Central memory CD8-positive, alpha-beta T cell (primary cell): Measurements from ENCODE around the gene CCDC6.

Experiments
- ATAC-seq: fragments of 150-1000 bp; cut with Tn5 transposase; replicated peaks from 2 replicates; pipeline ENCODE4 v1.10.0; 2022; ENCODE audit warnings: mild to moderate bottlenecking, moderate FRiP score, moderate number of reproducible peaks; ENCODE audit not compliant: poor library complexity, severe bottlenecking; ENCODE audit errors: extremely low read depth
- DNase-seq, 2 donors: peaks; one replicate each; pipeline ENCODE4 v3.0.0; 2021; ENCODE audit warnings: low spot score in 2 of 2
- H3K27ac Mint-ChIP-seq: one replicate; pipeline ENCODE4 v1.8.0; 2022; ENCODE audit warnings: low read depth, mild to moderate bottlenecking, moderate library complexity, mixed read lengths
- H3K27me3 Mint-ChIP-seq: one replicate; pipeline ENCODE4 v1.8.0; 2022; ENCODE audit warnings: mixed read lengths
- H3K36me3 Mint-ChIP-seq: one replicate; pipeline ENCODE4 v1.8.0; 2022; ENCODE audit warnings: mild to moderate bottlenecking, moderate library complexity, mixed read lengths; ENCODE audit not compliant: insufficient read depth
- H3K4me1 Mint-ChIP-seq: one replicate; pipeline ENCODE4 v1.8.0; 2022; ENCODE audit warnings: mixed read lengths
- H3K4me3 Mint-ChIP-seq: one replicate; pipeline ENCODE4 v1.8.0; 2022; ENCODE audit warnings: mild to moderate bottlenecking, moderate library complexity, mixed read lengths
- H3K9me3 Mint-ChIP-seq: one replicate; pipeline ENCODE4 v1.8.0; 2022; ENCODE audit warnings: mixed read lengths

The CCDC6 gene

DNA sequence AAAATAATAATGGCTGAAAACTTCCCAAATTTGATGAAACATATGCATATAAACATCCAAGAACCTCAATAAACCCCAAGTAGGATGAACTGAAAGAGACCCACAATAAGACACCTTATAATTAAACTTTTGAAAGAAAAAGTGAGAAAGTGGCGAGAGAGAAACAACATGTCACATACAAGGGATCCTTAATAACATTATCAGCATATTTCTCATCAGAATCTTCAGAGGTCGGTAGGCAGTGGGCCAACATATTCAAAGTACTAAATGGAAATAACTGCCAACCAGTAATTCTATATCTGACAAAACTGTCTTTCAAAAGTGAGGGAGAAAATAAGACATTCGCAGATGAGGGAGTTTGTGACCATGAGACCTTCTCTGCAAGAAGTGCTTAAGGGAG, 16.6 kb upstream of the CCDC6 start:
- DNase-seq (no peak), ATAC-seq (no peak)
- H3K9me3 Mint-ChIP-seq: peaks cover 21% of the 10 kb centered on the region
- H3K36me3 Mint-ChIP-seq: no peaks in the 10 kb centered on the region
- no peaks in the 10 kb centered on the region for H3K4me1 Mint-ChIP-seq
- H3K27ac Mint-ChIP-seq: no peak overlapping the region
- H3K4me3 Mint-ChIP-seq: no peak overlapping the region
- peaks cover 82% of the 10 kb centered on the region for H3K27me3 Mint-ChIP-seq

- H3K9me3 Mint-ChIP-seq: peaks cover 19% of the 10 kb centered on the region
- H3K4me1 Mint-ChIP-seq: no peaks in the 10 kb centered on the region
- ATAC-seq: no peak
- H3K4me3 Mint-ChIP-seq: no peak overlapping the region
- no peak for DNase-seq
- H3K36me3 Mint-ChIP-seq: no peaks in the 10 kb centered on the region
- no peak overlapping the region for H3K27ac Mint-ChIP-seq
- peaks cover 63% of the 10 kb centered on the region for H3K27me3 Mint-ChIP-seq
Observed at GRCh38 chr10:59917922-59918321, 11.6 kb upstream of the CCDC6 start.

DNA sequence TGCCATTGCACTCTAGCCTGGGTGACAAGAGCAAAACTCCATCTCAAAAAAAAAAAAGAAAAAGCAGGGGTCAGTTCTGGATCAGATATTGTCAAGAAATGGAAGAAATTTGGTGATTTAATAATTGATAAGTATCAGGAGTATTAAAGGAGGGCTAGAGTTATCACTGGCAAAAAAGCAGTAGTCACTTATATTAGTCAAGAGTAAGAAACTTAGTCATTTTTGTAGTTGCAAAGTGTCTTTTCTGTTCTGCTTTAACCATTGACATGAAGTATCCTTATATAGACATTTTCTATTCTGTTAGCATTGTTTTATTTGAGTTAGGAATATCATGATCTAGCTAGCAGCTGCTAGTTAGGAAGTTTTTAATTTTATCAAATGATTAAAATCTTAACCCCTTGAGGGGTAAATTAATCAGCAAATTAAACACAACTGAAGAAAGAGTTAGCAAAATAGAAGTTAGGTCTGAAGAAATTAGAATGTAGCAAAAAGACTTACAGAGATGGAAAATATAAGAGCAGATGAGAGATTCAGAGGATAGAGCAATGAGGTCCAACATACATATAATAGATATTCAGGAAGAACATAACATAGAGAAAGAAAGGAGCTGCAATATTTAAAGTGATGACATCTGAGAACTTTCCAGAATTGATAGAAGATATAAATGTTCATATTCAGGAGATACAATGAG, 7.3 kb upstream of the CCDC6 start:
- no peak overlapping the region for H3K4me3 Mint-ChIP-seq
- no peak overlapping the region for H3K27ac Mint-ChIP-seq
- peaks cover 6% of the 10 kb centered on the region for H3K9me3 Mint-ChIP-seq
- H3K36me3 Mint-ChIP-seq: no peaks in the 10 kb centered on the region
- no peak for ATAC-seq
- peaks cover 41% of the 10 kb centered on the region for H3K27me3 Mint-ChIP-seq
- H3K4me1 Mint-ChIP-seq: peaks cover 3% of the 10 kb centered on the region
- DNase-seq: no peak

DNA sequence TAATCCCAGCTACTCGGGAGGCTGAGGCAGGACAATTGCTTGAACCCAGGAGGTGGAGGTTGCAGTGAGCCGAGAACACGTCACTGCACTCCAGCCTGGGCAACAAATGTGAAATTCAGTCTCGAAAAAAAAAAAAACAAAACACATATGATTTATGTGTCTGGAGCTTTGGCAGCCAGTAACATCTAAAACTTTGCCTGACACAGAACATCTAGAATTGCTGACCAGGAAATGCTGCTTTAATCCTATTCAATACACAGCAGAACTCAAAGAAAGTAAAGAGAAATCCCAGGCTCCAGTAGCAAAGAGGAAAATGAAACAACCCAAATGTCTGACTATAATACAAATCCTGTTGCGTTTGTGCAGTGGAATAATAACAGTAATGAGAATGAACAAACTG, 4.5 kb upstream of the CCDC6 start:
- Mint-ChIP-seq H3K4me3 (no peak overlapping the region), H3K4me1 (peaks cover 22% of the 10 kb centered on the region), H3K9me3 (peaks cover 6% of the 10 kb centered on the region), H3K27ac (no peak overlapping the region), H3K27me3 (peaks cover 22% of the 10 kb centered on the region), H3K36me3 (peaks cover 10% of the 10 kb centered on the region)
- ATAC-seq (no peak), DNase-seq (no peak)

GRCh38 chr10:59909815-59910214, 3.5 kb upstream of the CCDC6 start:
- Mint-ChIP-seq H3K36me3 (peaks cover 10% of the 10 kb centered on the region), H3K27me3 (peaks cover 22% of the 10 kb centered on the region), H3K4me3 (no peak overlapping the region), H3K9me3 (peaks cover 6% of the 10 kb centered on the region), H3K4me1 (peaks cover 32% of the 10 kb centered on the region), H3K27ac (no peak overlapping the region)
- ATAC-seq (no peak), DNase-seq (no peak)

DNA sequence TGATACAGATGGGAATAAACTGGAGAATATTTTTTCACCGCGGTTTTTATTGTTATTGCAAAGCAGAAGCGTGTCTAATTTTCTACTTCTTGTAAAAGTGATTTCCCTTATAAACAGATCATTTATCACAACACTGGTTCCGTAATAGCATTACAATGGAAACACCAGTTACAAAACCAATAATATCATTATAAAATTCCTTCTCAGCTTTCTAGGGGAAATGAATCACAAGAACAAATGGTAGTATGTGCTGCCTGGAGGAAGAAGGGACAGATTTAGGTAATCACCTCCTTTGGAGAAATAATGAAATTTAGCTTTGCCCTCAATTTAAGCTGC, 2.4 kb upstream of the CCDC6 start:
- Mint-ChIP-seq H3K36me3 (peaks cover 10% of the 10 kb centered on the region), H3K27me3 (peaks cover 14% of the 10 kb centered on the region), H3K4me3 (peak overlapping the region; percentile 97), H3K9me3 (peaks cover 2% of the 10 kb centered on the region), H3K27ac (peak overlapping the region; percentile 88), H3K4me1 (peaks cover 42% of the 10 kb centered on the region)
- DNase-seq: no peak
- ATAC-seq: no peak

GRCh38 chr10:59907918-59908807, 1.8 kb upstream of the CCDC6 start:
- DNase-seq (no peak), ATAC-seq (no peak)
- peaks cover 48% of the 10 kb centered on the region for H3K4me1 Mint-ChIP-seq
- peaks cover 8% of the 10 kb centered on the region for H3K27me3 Mint-ChIP-seq
- H3K36me3 Mint-ChIP-seq: peaks cover 10% of the 10 kb centered on the region
- no peaks in the 10 kb centered on the region for H3K9me3 Mint-ChIP-seq
- peak overlapping the region; percentile 97 for H3K4me3 Mint-ChIP-seq
- H3K27ac Mint-ChIP-seq: peak overlapping the region; percentile 88

DNA sequence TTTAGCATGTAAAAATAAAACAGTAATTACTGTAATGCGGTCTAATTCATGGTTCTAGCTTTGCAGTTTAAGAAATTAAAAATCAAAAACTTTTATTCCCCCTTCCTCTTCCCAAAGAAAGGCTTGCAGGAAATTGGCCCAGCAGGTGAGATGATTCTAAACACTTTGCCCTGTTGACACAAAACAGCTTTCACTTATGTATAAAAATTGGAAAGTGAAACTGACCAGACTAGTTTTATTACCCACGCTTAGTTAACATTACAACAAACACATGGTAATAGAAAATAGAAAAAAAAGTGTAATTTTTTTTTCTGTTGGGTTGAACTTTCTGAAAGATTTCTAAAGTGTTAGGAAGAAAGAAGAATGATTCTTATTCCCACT, 1.2 kb upstream of the CCDC6 start:
- no peak for DNase-seq
- H3K36me3 Mint-ChIP-seq: peaks cover 10% of the 10 kb centered on the region
- peaks cover 54% of the 10 kb centered on the region for H3K4me1 Mint-ChIP-seq
- no peaks in the 10 kb centered on the region for H3K9me3 Mint-ChIP-seq
- no peak for ATAC-seq
- peak overlapping the region; percentile 88 for H3K27ac Mint-ChIP-seq
- peak overlapping the region; percentile 97 for H3K4me3 Mint-ChIP-seq
- H3K27me3 Mint-ChIP-seq: peaks cover 2% of the 10 kb centered on the region

- ATAC-seq: peak; percentile 11
- no peak for DNase-seq
- Mint-ChIP-seq H3K36me3 (peaks cover 10% of the 10 kb centered on the region), H3K27ac (peak overlapping the region; percentile 91), H3K4me1 (peaks cover 65% of the 10 kb centered on the region), H3K4me3 (peak overlapping the region; percentile 97), H3K9me3 (no peaks in the 10 kb centered on the region), H3K27me3 (no peaks in the 10 kb centered on the region)
Observed at GRCh38 chr10:59905731-59906416, 482 bp downstream of the CCDC6 start.

DNA sequence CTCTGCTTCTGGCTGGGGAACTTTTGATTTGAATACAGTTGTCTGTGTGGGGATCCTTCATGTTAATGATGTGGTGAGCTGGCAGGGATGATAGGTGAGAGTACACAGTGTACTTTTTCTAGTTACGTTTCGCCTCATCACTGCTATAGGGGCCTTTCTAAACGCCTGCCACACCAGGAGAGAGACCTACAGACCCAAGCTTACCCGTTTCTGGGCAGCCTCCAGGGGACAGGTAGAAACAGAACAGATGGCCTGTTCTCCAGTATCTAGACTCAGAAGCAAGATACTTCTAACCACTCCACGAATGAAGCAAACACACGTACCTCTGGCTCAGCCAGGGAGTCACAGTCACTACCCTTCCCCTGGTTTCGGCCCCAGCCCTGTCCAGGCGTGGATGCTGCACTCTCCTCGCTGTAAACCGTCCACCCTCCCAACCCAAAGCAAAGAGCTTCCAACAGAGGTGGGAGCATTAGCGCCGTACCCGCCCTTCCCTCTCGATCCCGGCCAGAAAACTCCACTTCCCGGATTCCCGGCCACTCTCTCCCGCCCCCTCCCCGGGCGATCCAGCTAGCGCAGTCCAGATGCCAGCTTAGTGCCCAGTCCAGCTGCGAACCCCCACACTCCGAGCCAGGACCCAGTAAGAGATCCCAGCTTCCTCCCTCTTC, 1.2 kb downstream of the CCDC6 start:
- no peaks in the 10 kb centered on the region for H3K9me3 Mint-ChIP-seq
- peak overlapping the region; percentile 97 for H3K4me3 Mint-ChIP-seq
- no peak for DNase-seq
- H3K27me3 Mint-ChIP-seq: no peaks in the 10 kb centered on the region
- peaks cover 10% of the 10 kb centered on the region for H3K36me3 Mint-ChIP-seq
- H3K4me1 Mint-ChIP-seq: peaks cover 72% of the 10 kb centered on the region
- peak overlapping the region; percentile 91 for H3K27ac Mint-ChIP-seq
- ATAC-seq: no peak

DNA sequence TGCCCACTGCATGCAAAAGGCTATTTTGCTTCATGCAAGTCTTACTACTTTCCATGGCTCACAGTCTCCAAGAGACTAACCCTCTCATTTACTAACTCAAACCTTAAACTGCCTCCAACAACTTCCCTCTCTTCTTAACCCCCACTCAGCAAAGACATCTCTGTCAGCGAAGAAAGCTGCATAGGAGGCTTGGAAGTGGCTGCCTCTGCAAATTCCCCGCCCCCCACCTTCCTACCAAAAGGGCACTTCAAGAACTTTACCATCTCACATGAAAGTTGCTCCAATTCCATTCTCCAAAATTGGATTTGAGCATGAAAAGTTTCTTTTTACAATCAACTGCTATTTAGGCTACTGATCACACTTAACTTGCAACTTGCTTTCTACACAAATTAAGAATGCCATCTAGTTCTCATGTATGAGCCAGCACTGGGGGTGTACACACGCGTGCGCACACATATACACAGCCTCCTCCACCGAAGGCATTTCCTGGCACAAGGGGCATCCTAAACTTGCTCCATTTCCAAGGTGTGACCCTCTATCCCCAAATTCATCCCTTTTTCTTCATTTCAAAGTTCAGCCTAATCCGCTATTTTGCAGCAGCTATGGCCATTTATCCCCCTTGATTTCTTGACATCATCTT, 1.8 kb downstream of the CCDC6 start:
- no peaks in the 10 kb centered on the region for H3K27me3 Mint-ChIP-seq
- H3K4me3 Mint-ChIP-seq: peak overlapping the region; percentile 97
- DNase-seq: no peak
- H3K4me1 Mint-ChIP-seq: peaks cover 78% of the 10 kb centered on the region
- H3K27ac Mint-ChIP-seq: peak overlapping the region; percentile 91
- peaks cover 10% of the 10 kb centered on the region for H3K36me3 Mint-ChIP-seq
- no peak for ATAC-seq
- H3K9me3 Mint-ChIP-seq: no peaks in the 10 kb centered on the region

- ATAC-seq (no peak), DNase-seq (no peak)
- Mint-ChIP-seq H3K4me3 (peak overlapping the region; percentile 97), H3K4me1 (peaks cover 84% of the 10 kb centered on the region), H3K9me3 (no peaks in the 10 kb centered on the region), H3K36me3 (peaks cover 10% of the 10 kb centered on the region), H3K27me3 (no peaks in the 10 kb centered on the region), H3K27ac (no peak overlapping the region)
Observed at GRCh38 chr10:59903871-59904270, 2.5 kb downstream of the CCDC6 start.
